BE2C (cell line): Measurements from ENCODE around the gene CUBN.

Experiments
- DNase-seq: peaks from one replicate; pipeline ENCODE4 v3.0.0-alpha.2; 2020
- H3K27me3 ChIP-seq: fragments of 250-450 bp; sonication (Bioruptor Pico); 2 replicates; pipeline ENCODE4 v1.5.1; 2020; ENCODE audit warnings: mild to moderate bottlenecking
- H3K36me3 ChIP-seq: fragments of 250-450 bp; sonication (Bioruptor Pico); 2 replicates; pipeline ENCODE4 v1.5.1; 2020; ENCODE audit warnings: mild to moderate bottlenecking
- H3K4me1 ChIP-seq: fragments of 250-450 bp; sonication (Bioruptor Pico); 2 replicates; pipeline ENCODE4 v1.5.1; 2020
- H3K4me3 ChIP-seq: 2 replicates; pipeline ENCODE4 v1.5.1; 2011; ENCODE audit warnings: low read depth, low read length
- H3K9me3 ChIP-seq: fragments of 250-450 bp; sonication (Bioruptor Pico); 2 replicates; pipeline ENCODE4 v1.5.1; 2020
- CTCF ChIP-seq: IDR thresholded peaks from 2 replicates; pipeline ENCODE4 v1.5.1; 2012; ENCODE audit warnings: mild to moderate bottlenecking, low read depth, low read length

CUBN gene

DNA sequence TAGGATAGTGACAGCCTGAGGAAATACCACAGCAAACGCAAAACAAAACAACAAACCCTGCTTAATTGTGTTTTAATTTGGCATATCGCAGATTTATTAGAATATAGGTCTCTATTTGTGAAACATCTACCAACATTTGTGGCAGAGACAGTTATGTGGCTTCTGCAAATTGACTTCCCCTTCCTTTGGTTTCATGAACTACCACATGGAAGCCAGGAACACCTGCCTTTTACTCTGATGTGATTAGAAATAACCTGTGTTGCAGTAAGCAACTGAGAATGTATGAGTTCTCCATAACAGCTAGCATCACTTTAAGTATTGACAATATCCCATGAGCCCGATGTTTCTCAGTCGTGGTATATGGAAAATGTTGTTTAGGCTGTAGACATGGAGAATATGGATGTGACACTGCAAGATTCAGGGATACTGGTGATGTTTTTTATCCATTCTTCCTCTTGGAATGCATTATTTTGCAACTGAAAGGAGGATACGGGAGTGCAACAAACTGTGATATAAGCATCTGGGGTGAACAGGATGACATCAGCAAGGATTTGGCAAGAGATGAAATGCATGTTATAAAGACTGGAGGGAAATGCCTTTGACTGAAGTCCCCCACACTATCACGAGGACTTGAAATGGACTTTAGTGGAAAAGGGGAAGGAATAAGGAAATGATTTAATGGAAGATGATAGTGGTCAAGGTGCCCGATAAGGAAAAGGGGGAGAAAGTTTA, 95.9 kb downstream of the CUBN start:
- TF ChIP-seq CTCF = no peak
- no peaks in the 10 kb centered on the region for H3K27me3 ChIP-seq
- H3K9me3 ChIP-seq = no peaks in the 10 kb centered on the region
- H3K4me1 ChIP-seq = 0 out of 2 replicates have a peak, but pooled peaks cover 7% of the 10 kb centered on the region
- no peak overlapping the region for H3K4me3 ChIP-seq
- no peaks in the 10 kb centered on the region for H3K36me3 ChIP-seq
- no peak for DNase-seq

DNA sequence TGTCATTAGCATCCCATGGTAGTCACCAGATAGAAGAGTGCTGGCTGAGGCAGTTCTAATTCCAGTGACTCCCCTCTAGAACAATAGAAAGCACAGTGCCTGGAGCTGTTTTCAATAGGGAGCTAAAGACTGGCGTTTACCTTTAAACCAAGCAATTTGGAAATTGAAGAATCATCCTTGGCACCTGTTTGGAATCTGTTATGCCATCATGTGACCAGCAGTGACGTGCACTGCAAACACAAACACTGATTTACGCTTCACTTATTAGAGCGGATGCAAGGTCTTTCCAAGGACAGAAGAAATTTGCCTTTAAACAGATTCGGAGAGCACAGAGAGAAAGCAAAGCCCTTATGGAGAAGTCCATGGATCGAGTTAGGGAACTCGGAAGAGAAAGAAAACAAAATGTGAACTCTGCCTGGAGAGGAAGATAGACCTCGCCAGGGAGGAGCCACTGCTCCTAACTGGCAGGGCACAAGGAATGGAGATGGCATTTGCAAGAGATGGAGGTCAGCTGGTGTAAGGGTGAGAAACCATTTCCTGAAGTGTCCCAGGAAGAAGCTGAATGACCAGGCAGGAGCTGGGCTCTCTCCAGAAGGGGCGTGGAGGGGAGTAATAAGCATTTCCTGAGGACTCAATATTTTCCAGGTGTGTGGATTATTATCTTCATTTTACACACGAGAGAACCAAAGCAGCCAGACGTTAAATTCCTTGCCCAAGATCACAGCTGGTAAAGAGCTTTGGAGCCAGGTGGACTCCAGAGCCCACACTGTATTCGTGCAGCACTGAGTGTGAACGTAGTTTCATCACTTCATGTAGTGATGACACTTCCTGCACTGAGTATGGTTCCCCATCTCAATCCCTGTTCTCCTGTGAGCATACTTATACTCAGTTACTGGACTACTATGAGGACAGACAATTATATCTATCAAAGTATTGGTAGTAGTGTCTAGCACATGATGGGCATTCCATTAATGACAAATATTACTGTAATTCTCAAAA, 97.7 kb downstream of the CUBN start:
- Histone ChIP-seq H3K4me1 (peaks cover 8% of the 10 kb centered on the region; the same call in 1 of the 2 replicates), H3K27me3 (no peaks in the 10 kb centered on the region), H3K36me3 (no peaks in the 10 kb centered on the region), H3K4me3 (no peak overlapping the region), H3K9me3 (no peaks in the 10 kb centered on the region)
- no peak for TF ChIP-seq CTCF
- DNase-seq = no peak

DNA sequence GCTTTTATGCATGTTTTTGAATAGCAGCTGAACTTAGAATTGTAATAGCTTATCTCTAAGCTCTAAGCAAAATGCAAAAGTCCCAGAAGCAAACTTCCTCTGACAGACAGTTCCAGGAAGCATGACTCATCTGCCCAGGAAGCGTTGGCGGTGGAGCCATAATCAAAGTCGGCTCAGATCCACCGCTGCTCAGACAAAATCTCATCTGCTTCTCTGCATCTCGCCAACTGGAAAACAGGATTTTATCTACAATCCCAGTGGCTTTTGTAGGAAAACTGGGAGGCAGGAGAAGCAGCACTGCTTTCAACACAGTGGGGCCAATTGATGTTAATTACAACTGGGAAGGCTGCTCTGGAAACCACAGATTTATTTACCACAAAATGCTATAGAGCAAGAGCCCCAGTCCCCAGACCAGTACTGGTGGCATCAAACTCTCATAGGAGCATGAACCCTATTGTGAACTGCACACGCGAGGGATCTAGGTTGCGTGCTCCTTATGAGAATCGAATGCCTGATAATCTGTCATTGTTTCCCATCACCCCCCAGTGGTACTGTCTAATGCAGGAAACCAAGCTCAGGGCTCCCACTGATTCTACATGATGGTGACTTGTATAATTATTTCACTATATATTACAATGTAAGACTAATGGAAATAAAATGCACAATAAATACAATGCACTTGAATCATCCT, 99.9 kb downstream of the CUBN start:
- Histone ChIP-seq H3K27me3 (no peaks in the 10 kb centered on the region), H3K4me3 (peak overlapping the region; percentile 49), H3K36me3 (no peaks in the 10 kb centered on the region), H3K9me3 (no peaks in the 10 kb centered on the region), H3K4me1 (peaks cover 13% of the 10 kb centered on the region; the same call in 1 of the 2 replicates)
- peak; percentile 63 for DNase-seq
- TF ChIP-seq CTCF = no peak

DNA sequence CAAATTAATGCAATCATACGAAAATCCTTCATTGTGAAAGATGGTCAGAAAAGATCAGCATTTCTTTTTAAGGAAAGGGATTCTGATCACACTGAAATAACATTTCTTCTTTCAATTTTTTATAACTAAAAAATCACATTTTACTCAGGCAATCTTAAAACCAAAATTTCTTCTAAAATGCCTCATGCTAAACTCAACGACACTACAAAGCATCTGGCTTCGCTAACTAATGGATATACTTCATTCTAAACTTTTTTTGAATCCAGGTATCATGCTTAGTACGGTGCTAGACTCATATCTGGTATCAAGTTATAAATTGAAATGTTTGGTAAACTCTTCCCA, 100.4 kb downstream of the CUBN start:
- DNase-seq = no peak
- Histone ChIP-seq H3K36me3 (no peaks in the 10 kb centered on the region), H3K27me3 (no peaks in the 10 kb centered on the region), H3K4me1 (peaks cover 13% of the 10 kb centered on the region; the same call in 1 of the 2 replicates), H3K4me3 (peak overlapping the region; percentile 49), H3K9me3 (no peaks in the 10 kb centered on the region)
- TF ChIP-seq CTCF = no peak

GRCh38 chr10:17028798-17029197, 100.8 kb downstream of the CUBN start:
- DNase-seq = no peak
- no peak for TF ChIP-seq CTCF
- Histone ChIP-seq H3K4me3 (no peak overlapping the region), H3K4me1 (peaks cover 13% of the 10 kb centered on the region; the same call in 1 of the 2 replicates), H3K9me3 (no peaks in the 10 kb centered on the region), H3K36me3 (no peaks in the 10 kb centered on the region), H3K27me3 (no peaks in the 10 kb centered on the region)
